ENCODE measurements around the gene USP49. TPM values are rescaled to one million over a fixed set of nuclear protein-coding genes. Genes with fewer than 3 reads are reported as not detected.

The USP49 gene
- total RNA-seq, 2 experiments from 2014 or later, result 9.0 to 17.8 TPM

- ChIA-PET CTCF (ENCODE audit: unreplicated experiment) (interaction anchor here (0.7 kb wide), 1 partner anchor 58 kb away, joined by 4 read pairs; no protein-coding TSS in a partner anchor), POLR2A (no interaction called here)
- no peaks in the 10 kb centered on the region for H3K9me2 ChIP-seq (ENCODE audit: insufficient read depth, low read length)
- H3K79me2 ChIP-seq (ENCODE audit: insufficient read depth, low read depth, low read length), result no peaks in the 10 kb centered on the region; the same call in 1 of the 2 replicates
- no TSS peak for BruUV-seq (replicated peaks)
- H3K36me3 ChIP-seq (ENCODE audit: insufficient read depth, low read length), result peaks cover 40% of the 10 kb centered on the region
- intact Hi-C loops (cut with micrococcal nuclease; ENCODE audit: unreplicated experiment), result loop anchor here (5.0 kb wide), 2 partner anchors 68 to 93 kb away; no protein-coding TSS in a partner anchor
- no peak for TF ChIP-seq EZH2phosphoT487 (IDR thresholded peaks at IDR 0.05; ENCODE audit: borderline replicate concordance, low read depth, low read length)
- no peak overlapping the region for H2AFZ ChIP-seq (ENCODE audit: low read length)
- H3K4me1 ChIP-seq (ENCODE audit: insufficient read depth, low read length, poor library complexity, severe bottlenecking), result peaks cover 5% of the 10 kb centered on the region
- H3K4me2 ChIP-seq (ENCODE audit: low read length), result no peak overlapping the region
- DNase-seq (ENCODE audit: low spot score), result no peak
- H3K4me3 ChIP-seq (ENCODE audit: low read depth, low read length, poor library complexity, severe bottlenecking), result no peak overlapping the region
- H4K20me1 ChIP-seq (ENCODE audit: insufficient read depth, low read length), result no peaks in the 10 kb centered on the region
- H3K27ac ChIP-seq (ENCODE audit: low read depth, low read length, poor library complexity, severe bottlenecking), result no peak overlapping the region
- no peaks in the 10 kb centered on the region for H3K9me3 ChIP-seq (ENCODE audit: low read length)
Observed at GRCh38 chr6:41775293-41775882, 119.8 kb downstream of the USP49 start.

GRCh38 chr6:41774841-41775240 is 120.3 kb downstream of the USP49 start:
- Histone ChIP-seq H2AFZ (ENCODE audit: low read length) (no peak overlapping the region), H3K79me2 (ENCODE audit: insufficient read depth, low read depth, low read length) (no peaks in the 10 kb centered on the region; the same call in 1 of the 2 replicates), H3K4me1 (ENCODE audit: insufficient read depth, low read length, poor library complexity, severe bottlenecking) (peaks cover 5% of the 10 kb centered on the region), H3K4me2 (ENCODE audit: low read length) (no peak overlapping the region), H3K27ac (ENCODE audit: low read depth, low read length, poor library complexity, severe bottlenecking) (no peak overlapping the region), H3K9me2 (ENCODE audit: insufficient read depth, low read length) (no peaks in the 10 kb centered on the region), H3K4me3 (ENCODE audit: low read depth, low read length, poor library complexity, severe bottlenecking) (no peak overlapping the region), H4K20me1 (ENCODE audit: insufficient read depth, low read length) (no peaks in the 10 kb centered on the region), H3K36me3 (ENCODE audit: insufficient read depth, low read length) (peaks cover 40% of the 10 kb centered on the region), H3K9me3 (ENCODE audit: low read length) (no peaks in the 10 kb centered on the region)
- CTCF ChIA-PET (ENCODE audit: unreplicated experiment), result interaction anchor here (0.7 kb wide), 1 partner anchor 57 kb away, joined by 4 read pairs; no protein-coding TSS in a partner anchor
- no TSS peak for BruUV-seq (replicated peaks)
- TF ChIP-seq EZH2phosphoT487 (IDR thresholded peaks at IDR 0.05; ENCODE audit: borderline replicate concordance, low read depth, low read length) (no peak), CTCF (conservative IDR thresholded peaks at IDR 0.05; ENCODE audit: low read length) (no peak)
- POLR2A ChIA-PET, result no interaction called here
- intact Hi-C loops (cut with micrococcal nuclease; ENCODE audit: unreplicated experiment), result loop anchor here (5.0 kb wide), 2 partner anchors 68 to 93 kb away; no protein-coding TSS in a partner anchor
- no peak for DNase-seq (ENCODE audit: low spot score)

- H3K36me3 ChIP-seq (ENCODE audit: insufficient read depth, low read length), result peaks cover 40% of the 10 kb centered on the region
- no peak overlapping the region for H3K4me3 ChIP-seq (ENCODE audit: low read depth, low read length, poor library complexity, severe bottlenecking)
- DNase-seq (ENCODE audit: low spot score), result no peak
- no peaks in the 10 kb centered on the region for H3K9me3 ChIP-seq (ENCODE audit: low read length)
- BruUV-seq (replicated peaks), result no TSS peak
- CTCF ChIA-PET (ENCODE audit: unreplicated experiment), result no interaction called here
- POLR2A ChIA-PET, result no interaction called here
- TF ChIP-seq EZH2phosphoT487 (IDR thresholded peaks at IDR 0.05; ENCODE audit: borderline replicate concordance, low read depth, low read length) (no peak), CTCF (conservative IDR thresholded peaks at IDR 0.05; ENCODE audit: low read length) (no peak)
- no peaks in the 10 kb centered on the region for H3K9me2 ChIP-seq (ENCODE audit: insufficient read depth, low read length)
- H4K20me1 ChIP-seq (ENCODE audit: insufficient read depth, low read length), result no peaks in the 10 kb centered on the region
- no peak overlapping the region for H2AFZ ChIP-seq (ENCODE audit: low read length)
- no peaks in the 10 kb centered on the region for H3K79me2 ChIP-seq (ENCODE audit: insufficient read depth, low read depth, low read length)
- no peak overlapping the region for H3K4me2 ChIP-seq (ENCODE audit: low read length)
- peaks cover 7% of the 10 kb centered on the region for H3K4me1 ChIP-seq (ENCODE audit: insufficient read depth, low read length, poor library complexity, severe bottlenecking)
- intact Hi-C loops (cut with micrococcal nuclease; ENCODE audit: unreplicated experiment), result no loop called here
- H3K27ac ChIP-seq (ENCODE audit: low read depth, low read length, poor library complexity, severe bottlenecking), result no peak overlapping the region
Observed at GRCh38 chr6:41771058-41771983, 123.9 kb downstream of the USP49 start.

All from OCI-LY7 (cell line).